Measurements from ENCODE around the gene FAM161B.

DNA sequence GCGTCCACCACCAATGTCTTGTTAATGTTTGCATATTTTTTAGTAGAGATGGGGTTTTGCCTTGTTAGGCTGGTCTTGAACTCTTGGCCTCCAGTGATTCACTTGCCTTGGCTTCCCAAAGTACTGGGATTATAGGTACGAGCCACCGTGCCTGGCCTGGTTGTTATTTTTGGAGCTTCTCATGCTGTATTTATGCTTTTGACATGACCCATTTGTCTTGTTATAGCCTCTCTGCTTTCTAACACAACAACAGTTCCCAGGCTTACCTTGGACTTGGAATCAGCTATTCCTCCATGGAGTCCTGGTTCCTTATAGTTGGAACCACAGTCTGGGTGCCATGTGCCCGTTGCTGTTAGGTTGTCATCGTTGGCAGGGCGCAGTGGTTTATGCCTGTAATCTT, 33.6 kb downstream of the FAM161B start:
- TF ChIP-seq, protein P1, sequence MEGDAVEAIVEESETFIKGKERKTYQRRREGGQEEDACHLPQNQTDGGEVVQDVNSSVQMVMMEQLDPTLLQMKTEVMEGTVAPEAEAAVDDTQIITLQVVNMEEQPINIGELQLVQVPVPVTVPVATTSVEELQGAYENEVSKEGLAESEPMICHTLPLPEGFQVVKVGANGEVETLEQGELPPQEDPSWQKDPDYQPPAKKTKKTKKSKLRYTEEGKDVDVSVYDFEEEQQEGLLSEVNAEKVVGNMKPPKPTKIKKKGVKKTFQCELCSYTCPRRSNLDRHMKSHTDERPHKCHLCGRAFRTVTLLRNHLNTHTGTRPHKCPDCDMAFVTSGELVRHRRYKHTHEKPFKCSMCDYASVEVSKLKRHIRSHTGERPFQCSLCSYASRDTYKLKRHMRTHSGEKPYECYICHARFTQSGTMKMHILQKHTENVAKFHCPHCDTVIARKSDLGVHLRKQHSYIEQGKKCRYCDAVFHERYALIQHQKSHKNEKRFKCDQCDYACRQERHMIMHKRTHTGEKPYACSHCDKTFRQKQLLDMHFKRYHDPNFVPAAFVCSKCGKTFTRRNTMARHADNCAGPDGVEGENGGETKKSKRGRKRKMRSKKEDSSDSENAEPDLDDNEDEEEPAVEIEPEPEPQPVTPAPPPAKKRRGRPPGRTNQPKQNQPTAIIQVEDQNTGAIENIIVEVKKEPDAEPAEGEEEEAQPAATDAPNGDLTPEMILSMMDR (IDR thresholded peaks at IDR 0.05), result no peak
- TF ChIP-seq POLR2A (IDR thresholded peaks at IDR 0.05), result no peak

All from esophagus squamous epithelium (tissue), 4 donors.